BLaER1 treated with 17β-estradiol and CSF1 and Interleukin-3, amounts not matched to agents 10 nM and 100 nM (cell line): ENCODE measurements around the gene CXCL16.

Experiments used
- H3K27ac ChIP-seq, 11 experiments: shearing (Covaris generic); formaldehyde crosslinking; 2 replicates each; pipeline ENCODE4 v1.8.1; 2022
- H3K27me3 ChIP-seq, 11 experiments: shearing (Covaris generic); formaldehyde crosslinking; 2 replicates each; pipeline ENCODE4 v1.8.1; 2022
- H3K36me3 ChIP-seq, 11 experiments: shearing (Covaris generic); formaldehyde crosslinking; 2 replicates each; pipeline ENCODE4 v1.8.1; 2022
- H3K4me1 ChIP-seq, 10 experiments: shearing (Covaris generic); formaldehyde crosslinking; 2 replicates each; pipeline ENCODE4 v1.8.1; 2022
- H3K4me2 ChIP-seq, 11 experiments: shearing (Covaris generic); formaldehyde crosslinking; 2 replicates each; pipeline ENCODE4 v1.8.1; 2022
- H3K4me3 ChIP-seq, 10 experiments: shearing (Covaris generic); formaldehyde crosslinking; 2 replicates each; pipeline ENCODE4 v1.8.1; 2022
- H3K9ac ChIP-seq, 11 experiments: shearing (Covaris generic); formaldehyde crosslinking; 2 replicates each; pipeline ENCODE4 v1.8.1; 2022
- H3K9me3 ChIP-seq, 11 experiments: shearing (Covaris generic); formaldehyde crosslinking; replicated peaks in 1 of 11; 2 replicates each; pipeline ENCODE4 v1.8.1; 2022
- H4K20me1 ChIP-seq, 11 experiments: shearing (Covaris generic); formaldehyde crosslinking; 2 replicates each; pipeline ENCODE4 v1.8.1; 2022
- Cebpa-rat ChIP-seq, 11 experiments: shearing (Covaris generic); IDR thresholded peaks; 2 replicates each; pipeline ENCODE4 v1.8.1; 2022

Gene CXCL16

DNA sequence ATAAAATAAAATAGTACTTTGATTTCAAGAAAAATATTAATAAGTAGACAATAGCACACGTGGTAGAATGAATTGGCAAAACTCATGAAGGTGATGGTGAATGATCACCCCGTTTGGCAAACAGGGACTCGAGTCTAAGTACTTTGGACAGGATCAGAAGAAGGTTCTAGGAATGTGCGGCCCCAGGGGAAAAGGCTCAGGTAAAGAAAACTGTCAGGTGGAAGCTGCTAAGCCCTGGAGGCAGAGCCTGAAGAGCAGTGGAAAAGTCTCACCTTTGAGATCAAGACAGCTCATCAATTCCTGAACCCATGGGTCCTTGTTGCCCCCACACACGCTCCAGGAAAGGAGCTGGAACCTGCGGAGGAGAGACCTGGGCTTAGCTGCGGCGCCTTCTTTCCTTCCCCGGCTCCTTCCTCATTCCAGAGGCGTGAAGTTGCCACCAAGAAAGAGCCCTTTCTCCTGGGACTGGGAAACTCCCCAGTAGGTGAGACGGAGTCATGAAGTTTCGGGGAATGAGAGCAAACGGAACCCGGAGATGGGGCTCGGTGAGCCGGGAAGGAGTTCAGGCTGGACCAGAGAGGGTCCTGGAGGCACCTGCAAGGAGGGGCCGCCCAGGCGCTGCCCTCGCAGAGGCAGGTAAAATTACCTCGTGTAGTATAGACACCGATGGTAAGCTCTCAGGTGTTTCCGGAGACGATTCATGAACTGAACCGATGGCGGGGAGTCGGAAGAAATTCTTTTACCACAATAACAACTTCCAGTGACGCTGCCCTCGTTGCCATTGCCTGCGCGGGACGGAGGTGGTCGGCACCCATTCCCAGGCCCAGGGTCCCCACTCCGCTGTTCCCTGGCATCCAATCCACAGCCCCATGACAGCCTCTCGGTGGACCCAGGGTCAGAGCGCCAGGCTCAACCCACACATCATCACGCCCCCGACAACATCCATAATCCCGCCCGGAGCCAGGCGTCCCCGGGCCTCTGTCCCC, 1.3 kb downstream of the CXCL16 start:
- H3K4me2 ChIP-seq: peak overlapping the region; percentile 85 to 100 (median 98)
- peak overlapping the region in 4 of 11 experiments; percentile 66 to 89 (median 84); a peak in 7 of 22 replicates for H3K27ac ChIP-seq
- H4K20me1 ChIP-seq: peaks cover 0 to 19% (median 0%) of the 10 kb centered on the region in 11 experiments; a peak in 8 of 22 replicates
- H3K4me3 ChIP-seq: peak overlapping the region; percentile 62 to 95 (median 72)
- H3K9me3 ChIP-seq: no peaks in the 10 kb centered on the region
- peaks cover 0 to 34% (median 0%) of the 10 kb centered on the region in 11 experiments; a peak in 5 of 22 replicates for H3K36me3 ChIP-seq
- peaks cover 39 to 82% (median 72%) of the 10 kb centered on the region in 11 experiments for H3K27me3 ChIP-seq
- no peak for TF ChIP-seq Cebpa-rat (IDR thresholded peaks at IDR 0.05)
- H3K9ac ChIP-seq: peak overlapping the region in 9 of 11 experiments; percentile 68 to 96 (median 77); a peak in 17 of 22 replicates
- H3K4me1 ChIP-seq: peaks cover 33 to 84% (median 60%) of the 10 kb centered on the region in 10 experiments

DNA sequence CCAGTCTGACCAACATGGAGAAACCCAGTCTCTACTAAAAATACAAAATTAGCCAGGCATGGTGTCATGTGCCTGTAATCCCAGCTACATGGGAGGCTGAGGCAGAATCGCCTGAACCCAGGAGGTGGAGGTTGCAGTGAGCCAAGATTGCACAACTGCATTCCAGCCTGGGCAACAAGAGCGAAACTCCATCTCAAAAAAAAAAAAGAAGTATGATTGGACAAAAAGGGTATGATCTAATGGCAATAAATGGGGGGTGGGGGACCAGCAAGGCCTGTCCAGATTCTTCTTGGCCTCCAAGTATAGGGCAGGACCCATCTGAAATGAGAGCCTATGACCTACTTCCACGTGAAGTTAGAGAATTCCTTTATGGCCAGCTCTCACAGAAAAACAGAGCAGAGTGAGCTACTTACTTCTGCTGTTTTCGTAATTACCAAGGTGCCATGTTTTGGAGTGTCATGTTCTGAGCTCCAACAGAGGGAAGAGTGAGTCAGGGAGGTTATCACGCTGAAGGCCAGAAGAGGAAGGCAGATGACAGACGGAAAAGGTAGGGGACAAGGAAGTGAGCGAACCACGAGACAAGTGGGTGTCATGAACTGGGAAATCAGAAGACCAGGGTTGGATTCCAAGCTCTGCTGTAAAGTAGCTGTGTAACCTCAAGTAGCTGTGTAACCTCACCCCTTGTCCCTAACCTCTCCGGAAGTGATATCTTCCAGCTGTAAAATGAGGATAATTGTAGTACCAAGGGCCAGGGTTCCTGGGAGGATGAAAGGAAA, 3.7 kb downstream of the CXCL16 start:
- TF ChIP-seq Cebpa-rat (IDR thresholded peaks at IDR 0.05): 0 out of 22 replicates have a peak, but pooled peaks of 1 of the 11 experiments have one; percentile 39
- H4K20me1 ChIP-seq: peaks cover 0 to 33% (median 0%) of the 10 kb centered on the region in 11 experiments; a peak in 8 of 22 replicates

DNA sequence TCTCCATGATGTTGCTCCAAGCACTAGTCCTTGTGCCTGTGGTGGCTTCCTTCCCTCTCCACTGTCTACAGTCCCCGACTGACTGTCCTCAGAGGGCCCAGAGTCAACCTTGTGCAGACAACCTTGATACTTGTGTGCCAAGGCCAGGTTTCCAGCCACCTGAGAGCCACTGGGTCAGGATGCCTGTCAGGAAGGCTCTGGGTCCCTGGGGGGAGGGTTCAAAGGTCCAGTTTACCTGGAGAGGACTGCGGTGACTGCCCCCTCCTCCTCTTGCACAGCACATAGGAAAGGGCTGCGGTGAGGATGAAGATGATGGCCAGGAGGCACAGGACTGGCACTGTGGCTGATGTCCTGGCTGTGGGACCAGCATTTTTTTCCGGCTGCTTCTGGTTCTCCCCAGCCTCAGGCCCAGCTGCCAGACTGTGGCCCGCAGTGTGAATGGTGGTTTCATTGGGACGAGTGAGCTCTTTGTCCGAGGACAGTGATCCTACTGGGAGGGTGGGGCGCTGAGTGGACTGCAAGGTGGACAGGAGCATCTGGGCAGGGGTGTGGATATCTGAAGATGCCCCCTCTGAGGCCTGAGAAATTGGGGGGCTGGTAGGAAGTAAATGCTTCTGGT, 4.8 kb downstream of the CXCL16 start:
- TF ChIP-seq Cebpa-rat (IDR thresholded peaks at IDR 0.05): no peak

More for the DNA sequence above, 3.7 kb downstream of the CXCL16 start:
- Histone ChIP-seq H3K9me3 (no peaks in the 10 kb centered on the region), H3K4me3 (peak overlapping the region in 3 of 10 experiments; percentile 10 to 43 (median 33); a peak in 4 of 20 replicates), H3K36me3 (peaks cover 0 to 42% (median 0%) of the 10 kb centered on the region in 11 experiments; a peak in 5 of 22 replicates), H3K4me2 (peak overlapping the region in 9 of 11 experiments; percentile 24 to 98 (median 84); a peak in 17 of 22 replicates), H3K4me1 (peaks cover 39 to 80% (median 67%) of the 10 kb centered on the region in 10 experiments), H3K27ac (peak overlapping the region in 4 of 11 experiments; percentile 45 to 89 (median 69); a peak in 7 of 22 replicates), H3K27me3 (peaks cover 30 to 64% (median 53%) of the 10 kb centered on the region in 11 experiments), H3K9ac (peak overlapping the region in 3 of 11 experiments; percentile 14 to 49 (median 18); a peak in 5 of 22 replicates)

DNA sequence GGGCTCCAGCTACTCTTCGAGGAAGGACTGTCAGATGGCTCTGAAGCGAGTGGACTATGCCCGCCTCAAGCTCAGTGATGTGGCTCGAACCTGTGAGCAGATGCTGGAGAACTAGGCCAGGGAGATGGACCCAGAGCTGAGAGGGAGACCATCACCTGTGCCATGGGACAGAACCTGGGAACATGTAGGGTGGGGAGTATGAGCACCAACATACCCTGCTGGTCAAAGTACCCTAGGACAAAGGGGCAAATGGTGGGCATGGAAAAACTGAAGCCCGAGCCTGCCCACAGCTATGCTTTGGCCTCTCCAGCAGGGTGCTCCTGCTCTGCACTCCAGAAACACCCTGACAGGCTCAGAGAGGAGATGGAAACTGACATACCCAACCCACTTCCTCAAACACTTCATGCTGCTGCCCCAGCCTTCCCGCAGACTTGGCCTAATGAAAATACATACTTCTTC, 6.6 kb downstream of the CXCL16 start:
- Histone ChIP-seq H3K27ac (peak overlapping the region in 9 of 11 experiments; percentile 31 to 89 (median 77); a peak in 15 of 22 replicates), H4K20me1 (peaks cover 0 to 14% (median 0%) of the 10 kb centered on the region in 11 experiments; a peak in 3 of 22 replicates), H3K4me1 (peaks cover 32 to 83% (median 58%) of the 10 kb centered on the region in 10 experiments), H3K36me3 (peaks cover 0 to 38% (median 0%) of the 10 kb centered on the region in 11 experiments; a peak in 5 of 22 replicates), H3K27me3 (peaks cover 2 to 35% (median 24%) of the 10 kb centered on the region in 11 experiments; a peak in 21 of 22 replicates), H3K9ac (peak overlapping the region in 9 of 11 experiments; percentile 31 to 86 (median 81); a peak in 14 of 22 replicates), H3K9me3 (no peaks in the 10 kb centered on the region), H3K4me2 (peak overlapping the region; percentile 86 to 98 (median 91)), H3K4me3 (peak overlapping the region in 3 of 10 experiments; percentile 22 to 66 (median 64); a peak in 5 of 20 replicates)
- TF ChIP-seq Cebpa-rat (IDR thresholded peaks at IDR 0.05): no peak

More for the DNA sequence above, 4.8 kb downstream of the CXCL16 start:
- Histone ChIP-seq H3K4me3 (peak overlapping the region in 2 of 10 experiments; percentile 5 to 43; a peak in 2 of 20 replicates), H3K4me2 (peak overlapping the region in 5 of 11 experiments; percentile 84 to 98 (median 94); a peak in 10 of 22 replicates), H3K9ac (peak overlapping the region in 2 of 11 experiments; percentile 77 to 79; a peak in 3 of 22 replicates), H3K36me3 (peaks cover 0 to 42% (median 0%) of the 10 kb centered on the region in 11 experiments; a peak in 5 of 22 replicates), H3K4me1 (peaks cover 46 to 78% (median 71%) of the 10 kb centered on the region in 10 experiments), H4K20me1 (peaks cover 0 to 32% (median 0%) of the 10 kb centered on the region in 11 experiments; a peak in 8 of 22 replicates), H3K27ac (peak overlapping the region in 4 of 11 experiments; percentile 15 to 89 (median 69); a peak in 5 of 22 replicates), H3K27me3 (peaks cover 19 to 53% (median 42%) of the 10 kb centered on the region in 11 experiments), H3K9me3 (no peaks in the 10 kb centered on the region)

DNA sequence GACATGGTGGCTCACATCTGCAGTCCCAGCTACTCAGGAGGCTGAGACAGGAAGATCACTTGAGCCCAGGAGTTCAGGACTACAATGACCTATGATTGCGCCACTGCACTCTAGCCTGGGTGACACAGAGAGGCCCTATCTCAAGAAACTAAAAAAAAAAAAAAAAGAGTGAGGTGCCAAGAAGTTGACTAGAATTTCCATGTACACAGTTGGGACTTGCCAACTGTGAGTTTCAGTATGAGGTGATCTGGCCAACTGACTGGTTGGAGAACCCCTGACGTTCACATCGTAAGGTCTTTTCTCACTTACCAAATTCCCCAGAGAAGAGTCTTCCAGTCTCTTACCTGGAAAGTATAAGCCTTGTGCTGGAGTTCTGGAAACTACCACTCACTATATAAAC, 11.6 kb downstream of the CXCL16 start:
- Histone ChIP-seq H4K20me1 (peaks cover 0 to 14% (median 0%) of the 10 kb centered on the region in 11 experiments; a peak in 1 of 22 replicates), H3K36me3 (peaks cover 0 to 8% (median 0%) of the 10 kb centered on the region in 11 experiments; a peak in 1 of 22 replicates), H3K27me3 (no peaks in the 10 kb centered on the region), H3K4me1 (peaks cover 22 to 87% (median 58%) of the 10 kb centered on the region in 10 experiments), H3K4me2 (peak overlapping the region in 7 of 11 experiments; percentile 23 to 78 (median 61); a peak in 12 of 22 replicates), H3K9me3 (no peaks in the 10 kb centered on the region), H3K27ac (peak overlapping the region in 2 of 11 experiments; percentile 7 to 29; a peak in 2 of 22 replicates), H3K9ac (no peak overlapping the region; a peak in 1 of 22 replicates), H3K4me3 (no peak overlapping the region)
- no peak for TF ChIP-seq Cebpa-rat (IDR thresholded peaks at IDR 0.05)

DNA sequence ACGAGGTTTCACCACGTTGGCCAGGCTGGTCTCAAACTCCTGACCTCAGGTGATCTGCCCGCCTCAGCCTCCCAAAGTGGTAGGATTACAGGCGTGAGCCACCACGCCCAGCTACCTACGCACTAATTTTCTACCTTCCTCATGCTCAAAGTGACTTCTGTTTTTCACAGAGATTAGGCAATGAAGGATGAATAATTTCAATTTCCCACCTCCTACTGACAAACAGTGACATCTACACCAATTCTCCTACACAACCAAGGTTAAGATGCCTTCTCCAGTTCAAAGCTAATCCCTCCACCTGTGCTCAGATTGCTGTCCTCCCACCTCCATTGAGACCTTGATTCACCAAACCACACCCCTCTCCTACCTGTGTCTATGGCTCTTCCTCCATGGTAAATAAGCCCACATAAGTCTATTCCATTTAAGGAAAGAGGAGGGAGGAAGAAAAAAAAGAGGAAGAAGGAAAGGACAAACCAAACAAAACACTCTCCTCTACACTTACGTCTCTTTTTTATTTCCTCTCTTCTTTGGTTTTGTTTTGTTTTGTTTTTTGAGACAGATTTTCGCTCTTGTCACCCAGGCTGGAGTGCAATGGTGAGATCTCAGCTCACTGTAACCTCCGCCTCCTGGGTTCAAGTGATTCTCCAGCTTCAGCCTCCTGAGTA, 13.9 kb downstream of the CXCL16 start:
- Histone ChIP-seq H3K9ac (peak overlapping the region in 6 of 11 experiments; percentile 40 to 70 (median 62); a peak in 11 of 22 replicates), H3K4me2 (peak overlapping the region in 9 of 11 experiments; percentile 15 to 78 (median 57); a peak in 16 of 22 replicates), H3K9me3 (no peaks in the 10 kb centered on the region), H3K36me3 (peaks cover 10 to 14% (median 13%) of the 10 kb centered on the region in 11 experiments; a peak in 19 of 22 replicates), H3K4me3 (no peak overlapping the region), H3K27ac (peak overlapping the region in 8 of 11 experiments; percentile 52 to 85 (median 77); a peak in 16 of 22 replicates), H3K27me3 (no peaks in the 10 kb centered on the region), H4K20me1 (peaks cover 0 to 13% (median 4%) of the 10 kb centered on the region in 11 experiments; a peak in 10 of 22 replicates), H3K4me1 (peaks cover 5 to 95% (median 48%) of the 10 kb centered on the region in 10 experiments)
- no peak for TF ChIP-seq Cebpa-rat (IDR thresholded peaks at IDR 0.05)
